Erythroblast (primary cell): ENCODE measurements around the gene ZNF571.

Source experiments
- GATA1 ChIP-seq: IDR thresholded peaks from 2 replicates; pipeline ENCODE4 v1.6.1; 2011; ENCODE audit warnings: low read depth, mild to moderate bottlenecking, control low read depth, low read length, moderate library complexity
- POLR2A ChIP-seq: IDR thresholded peaks from 2 replicates; pipeline ENCODE4 v1.6.1; 2011; ENCODE audit warnings: mild to moderate bottlenecking, low read length

DNA sequence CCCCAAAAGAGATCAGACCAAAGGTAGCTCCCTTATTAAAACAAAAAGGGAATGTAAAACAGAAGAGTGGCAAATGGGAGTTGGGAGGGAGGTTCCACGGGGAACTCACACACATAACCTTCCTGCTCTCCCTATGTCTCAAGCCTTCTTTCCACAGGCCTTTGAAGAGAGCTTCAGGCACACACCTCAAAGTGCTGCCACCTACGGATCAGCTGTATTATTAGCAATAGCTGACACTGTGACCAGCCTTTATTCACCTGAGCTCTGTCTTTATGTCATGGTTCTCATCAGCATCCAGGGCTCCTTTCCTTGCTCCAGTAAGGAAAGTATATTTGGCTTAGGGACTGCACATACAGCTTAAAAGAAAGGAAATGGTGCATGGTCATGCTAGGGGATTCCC is 11.3 kb downstream of the ZNF571 start:
- no peak for TF ChIP-seq POLR2A
- TF ChIP-seq GATA1, result no peak
